AG08396 (cell line): ENCODE measurements around the gene ZNF32.
A peak's percentile ranks its signal among the peaks of the same experiment; 100 is the strongest.
"Not testable (repeated sequence)": the region's sequence is repeated elsewhere in the genome, so short reads cannot be mapped to it uniquely, and the experiment has no call there.

Source experiments
- DNase-seq: peaks from one replicate; pipeline ENCODE4 v3.0.0; 2012; ENCODE audit warnings: low spot score, mixed read lengths

ZNF32 gene

GRCh38 chr10:43627942-43628341, 20.7 kb downstream of the ZNF32 start:
- no peak for DNase-seq

- no peak for DNase-seq
Observed at GRCh38 chr10:43623351-43623750, 25.3 kb downstream of the ZNF32 start.

- no peak for DNase-seq
Observed at GRCh38 chr10:43622038-43622437, 26.6 kb downstream of the ZNF32 start.

GRCh38 chr10:43619368-43619767, 29.3 kb downstream of the ZNF32 start:
- DNase-seq: no peak

GRCh38 chr10:43616697-43617370, 31.8 kb downstream of the ZNF32 start:
- no peak for DNase-seq

- peak; percentile 22 for DNase-seq
Observed at GRCh38 chr10:43610636-43611035, 38.0 kb downstream of the ZNF32 start.

GRCh38 chr10:43607199-43607573, 41.5 kb downstream of the ZNF32 start:
- DNase-seq: no peak

GRCh38 chr10:43606323-43607198, 42.1 kb downstream of the ZNF32 start, which contains the start of gene ZNF485:
Gene ZNF485 (plus strand): TSS chr10:43606438. CDS start chr10:43607051, 613 bp downstream.
- peak; percentile 90 for DNase-seq

- DNase-seq: no peak
Observed at GRCh38 chr10:43605850-43606322, 42.8 kb downstream of the ZNF32 start.

- DNase-seq: not testable (repeated sequence)
Observed at GRCh38 chr10:43601576-43601975, 47.1 kb downstream of the ZNF32 start.

GRCh38 chr10:43599333-43599732, 49.3 kb downstream of the ZNF32 start:
- no peak for DNase-seq

- DNase-seq: peak; percentile 28
Observed at GRCh38 chr10:43598446-43598845, 50.2 kb downstream of the ZNF32 start.

GRCh38 chr10:43596546-43596945, 52.1 kb downstream of the ZNF32 start:
- DNase-seq: no peak

GRCh38 chr10:43595739-43596298, 52.9 kb downstream of the ZNF32 start:
- no peak for DNase-seq

GRCh38 chr10:43594944-43595589, 53.6 kb downstream of the ZNF32 start:
- peak; percentile 37 for DNase-seq
